HEK293 (cell line): ENCODE measurements around the gene ZNF221.

Source experiments
- CTCF ChIP-seq: fragments of 450-650 bp; formaldehyde crosslinking; IDR thresholded peaks from 2 replicates; pipeline ENCODE4 v1.5.1; 2016; ENCODE audit warnings: missing biosample characterization, missing genetic modification characterization
- MZF1 ChIP-seq: fragments of 450-650 bp; formaldehyde crosslinking; IDR thresholded peaks from 2 replicates; pipeline ENCODE4 v1.5.1; 2017; ENCODE audit warnings: missing biosample characterization, missing genetic modification characterization, borderline replicate concordance
- ZBTB17 ChIP-seq: fragments of 450-650 bp; formaldehyde crosslinking; IDR thresholded peaks from 2 replicates; pipeline ENCODE4 v1.5.1; 2016; ENCODE audit warnings: missing biosample characterization, missing genetic modification characterization
- ZFP3 ChIP-seq: fragments of 450-650 bp; formaldehyde crosslinking; IDR thresholded peaks from 2 replicates; pipeline ENCODE4 v1.5.1; 2016; ENCODE audit warnings: low read depth, missing biosample characterization, missing genetic modification characterization
- ZNF184 ChIP-seq: fragments of 450-650 bp; IDR thresholded peaks from 2 replicates; pipeline ENCODE4 v1.5.1; 2018; ENCODE audit warnings: missing biosample characterization, mild to moderate bottlenecking, missing genetic modification characterization
- ZNF302 ChIP-seq: fragments of 450-650 bp; formaldehyde crosslinking; IDR thresholded peaks from 2 replicates; pipeline ENCODE4 v1.5.1; 2016; ENCODE audit warnings: missing biosample characterization, missing genetic modification characterization, low read depth
- ZNF324 ChIP-seq: fragments of 450-650 bp; formaldehyde crosslinking; IDR thresholded peaks from 2 replicates; pipeline ENCODE4 v1.5.1; 2016; ENCODE audit warnings: missing biosample characterization, missing genetic modification characterization
- ZNF623 ChIP-seq: fragments of 450-650 bp; formaldehyde crosslinking; IDR thresholded peaks from 2 replicates; pipeline ENCODE4 v1.5.1; 2016; ENCODE audit warnings: missing biosample characterization, missing genetic modification characterization
- ZNF624 ChIP-seq: fragments of 450-650 bp; formaldehyde crosslinking; IDR thresholded peaks from 2 replicates; pipeline ENCODE4 v1.5.1; 2017; ENCODE audit warnings: missing biosample characterization, missing genetic modification characterization
- ZNF677 ChIP-seq: fragments of 450-650 bp; IDR thresholded peaks from 2 replicates; pipeline ENCODE4 v1.5.0; 2018; ENCODE audit warnings: missing biosample characterization, mild to moderate bottlenecking, missing genetic modification characterization, moderate library complexity
- ZNF768 ChIP-seq: fragments of 450-650 bp; formaldehyde crosslinking; IDR thresholded peaks from 2 replicates; pipeline ENCODE4 v1.5.1; 2018; ENCODE audit warnings: missing biosample characterization, mild to moderate bottlenecking, missing genetic modification characterization

- no peak for TF ChIP-seq MZF1 (tag by site-specific recombination)
- TF ChIP-seq ZNF623 (tag by site-specific recombination): no peak
- no peak for TF ChIP-seq CTCF
- no peak for TF ChIP-seq ZNF324 (tag by site-specific recombination)
- TF ChIP-seq ZBTB17: no peak
- TF ChIP-seq ZNF677 (tag by site-specific recombination): no peak
- no peak for TF ChIP-seq ZNF624 (tag by site-specific recombination)
- TF ChIP-seq ZNF184 (tag by site-specific recombination): no peak
- no peak for TF ChIP-seq ZNF768 (tag by site-specific recombination)
- no peak for TF ChIP-seq ZNF302 (tag by site-specific recombination)
- TF ChIP-seq ZFP3: no peak
Measured at GRCh38 chr19:43940719-43941118, 10.3 kb upstream of the ZNF221 start.
